HG03196 (cell line): ENCODE data around the gene TJP2.

Experiments
- ATAC-seq: cut with Tn5 transposase; IDR thresholded peaks from one replicate; pipeline ENCODE4 v1.9.1; 2021; ENCODE audit not compliant: unreplicated experiment

The TJP2 gene

GRCh38 chr9:69323861-69324260 lies 149.8 kb downstream of the TJP2 start:
- no peak for ATAC-seq
